D721Med (cell line): ENCODE results near the gene AP5B1.

Source experiments
- DNase-seq: peaks from one replicate; pipeline ENCODE4 v3.0.0; 2011; ENCODE audit warnings: low spot score; ENCODE audit not compliant: insufficient read length
- FAIRE-seq: peaks from 2 replicates; lab custom pipeline; 2011; peaks lifted over from hg19 to GRCh38; lab: Jason Lieb, UNC
- TF ChIP-seq, protein P1 (sequence below): IDR thresholded peaks from 2 replicates; pipeline ENCODE4 v1.5.1; 2012; ENCODE audit warnings: mild to moderate bottlenecking, control low read depth; ENCODE audit not compliant: insufficient read depth; ENCODE audit errors: missing control alignments

The AP5B1 gene

GRCh38 chr11:65809496-65809895, 28.7 kb upstream of the AP5B1 start:
- DNase-seq, result no peak

GRCh38 chr11:65808744-65809341, 28.1 kb upstream of the AP5B1 start:
- DNase-seq, result no peak
- no peak for FAIRE-seq
- TF ChIP-seq, protein P1, sequence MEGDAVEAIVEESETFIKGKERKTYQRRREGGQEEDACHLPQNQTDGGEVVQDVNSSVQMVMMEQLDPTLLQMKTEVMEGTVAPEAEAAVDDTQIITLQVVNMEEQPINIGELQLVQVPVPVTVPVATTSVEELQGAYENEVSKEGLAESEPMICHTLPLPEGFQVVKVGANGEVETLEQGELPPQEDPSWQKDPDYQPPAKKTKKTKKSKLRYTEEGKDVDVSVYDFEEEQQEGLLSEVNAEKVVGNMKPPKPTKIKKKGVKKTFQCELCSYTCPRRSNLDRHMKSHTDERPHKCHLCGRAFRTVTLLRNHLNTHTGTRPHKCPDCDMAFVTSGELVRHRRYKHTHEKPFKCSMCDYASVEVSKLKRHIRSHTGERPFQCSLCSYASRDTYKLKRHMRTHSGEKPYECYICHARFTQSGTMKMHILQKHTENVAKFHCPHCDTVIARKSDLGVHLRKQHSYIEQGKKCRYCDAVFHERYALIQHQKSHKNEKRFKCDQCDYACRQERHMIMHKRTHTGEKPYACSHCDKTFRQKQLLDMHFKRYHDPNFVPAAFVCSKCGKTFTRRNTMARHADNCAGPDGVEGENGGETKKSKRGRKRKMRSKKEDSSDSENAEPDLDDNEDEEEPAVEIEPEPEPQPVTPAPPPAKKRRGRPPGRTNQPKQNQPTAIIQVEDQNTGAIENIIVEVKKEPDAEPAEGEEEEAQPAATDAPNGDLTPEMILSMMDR, result no peak

More at GRCh38 chr11:65809496-65809895, 28.7 kb upstream of the AP5B1 start:
- FAIRE-seq, result no peak
- TF ChIP-seq, protein P1, result no peak

GRCh38 chr11:65806979-65807378, 26.2 kb upstream of the AP5B1 start:
- DNase-seq (no peak), FAIRE-seq (no peak)
- TF ChIP-seq, protein P1, result no peak

DNA sequence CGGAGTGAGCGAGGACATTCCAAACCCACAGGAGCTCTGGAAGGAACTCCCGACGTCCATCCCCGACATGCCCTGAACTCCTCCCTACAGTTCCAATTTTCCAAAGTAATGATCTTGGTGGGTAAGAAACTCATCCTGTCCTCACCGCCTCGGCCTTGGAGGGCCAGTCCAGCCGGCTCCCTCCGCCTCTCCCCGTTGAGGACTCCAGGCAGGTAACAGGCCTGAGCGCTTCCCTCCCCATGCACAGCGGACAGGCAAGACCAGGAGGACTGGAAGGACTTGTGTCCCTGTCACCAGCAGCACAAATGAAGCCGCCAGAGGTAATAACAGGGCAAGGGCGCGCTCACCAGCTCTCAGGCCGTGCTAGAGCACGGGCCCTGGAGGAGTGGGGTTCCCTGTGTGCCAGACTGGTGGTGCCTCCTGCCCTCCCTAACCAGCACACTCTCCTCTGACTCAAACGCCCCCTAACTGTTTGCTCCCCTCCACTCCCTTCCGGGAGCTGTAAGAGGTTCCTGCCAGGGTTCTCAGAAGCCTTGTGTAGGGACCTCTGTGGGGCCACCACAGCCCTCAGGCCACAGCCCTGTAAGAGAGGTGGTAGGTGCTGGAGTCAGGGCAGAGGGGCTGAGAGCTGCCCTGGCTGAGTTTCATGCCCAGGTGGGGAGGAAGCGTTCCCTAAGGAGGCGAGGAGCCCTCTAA, 23.2 kb upstream of the AP5B1 start:
- no peak for FAIRE-seq
- TF ChIP-seq, protein P1, result no peak
- DNase-seq, result no peak

GRCh38 chr11:65802841-65803240, 22.1 kb upstream of the AP5B1 start:
- DNase-seq, result no peak
- TF ChIP-seq, protein P1, result no peak
- FAIRE-seq, result no peak

DNA sequence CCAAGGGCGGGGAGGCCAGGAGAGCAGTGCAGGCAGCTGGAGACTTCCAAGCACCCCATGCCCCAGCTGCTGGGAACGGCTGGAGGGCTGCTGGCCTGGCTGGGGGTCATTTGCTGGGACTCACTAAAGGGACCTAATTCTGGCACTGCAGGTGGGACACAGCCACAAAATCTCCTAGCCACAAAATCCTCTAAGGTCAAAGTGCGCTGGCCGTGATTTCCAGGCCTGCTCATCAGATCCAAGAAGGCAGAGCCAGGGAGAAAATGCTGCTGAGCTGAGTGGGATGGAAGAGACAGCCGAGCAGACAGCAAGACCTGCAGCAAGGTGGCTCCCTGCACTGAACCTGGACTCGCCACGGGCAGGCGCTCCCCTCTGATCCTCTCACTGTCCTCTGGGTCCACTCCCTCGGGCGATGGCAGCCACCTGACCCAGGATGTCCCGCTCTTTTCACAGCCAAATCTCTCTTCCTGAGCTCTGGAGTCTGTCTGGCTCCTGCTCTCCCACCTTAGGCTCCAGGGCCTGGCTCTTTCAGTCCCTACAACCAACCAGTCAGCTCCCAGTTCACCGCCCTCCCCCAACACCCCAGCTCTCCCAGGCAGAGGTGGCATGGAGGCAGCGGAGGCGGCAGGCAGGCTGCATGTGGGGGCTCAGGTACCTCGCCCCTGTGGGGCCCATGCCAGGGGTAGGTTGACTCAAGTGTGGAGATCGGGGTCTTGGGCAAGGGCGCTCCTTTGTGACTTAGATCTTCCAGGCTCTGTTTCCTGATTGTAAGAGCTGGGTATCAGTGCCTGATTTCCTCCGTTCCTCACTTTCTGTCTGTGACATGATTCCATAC, 20.6 kb upstream of the AP5B1 start:
- DNase-seq (no peak), FAIRE-seq (no peak)
- TF ChIP-seq, protein P1, result no peak
